Activated CD4-positive, alpha-beta T cell treated with anti-CD3 and anti-CD28 coated beads, Interleukin-2, amount 10 ng/mL, durations not matched to agents 7 days and 5 days (primary cell): ENCODE data around the gene FRAS1. TPM values are rescaled to one million over a fixed set of nuclear protein-coding genes. Genes with fewer than 3 reads are reported as not detected.
"Not testable (repeated sequence)": the region's sequence is repeated elsewhere in the genome, so short reads cannot be mapped to it uniquely, and the experiment has no call there.

ENCODE experiments used
- CTCF ChIA-PET: fragments of 350-600 bp; sonication (Branson Sonifier 250); formaldehyde crosslinking; loops from one replicate; lab custom pipeline; 2021; ENCODE audit warnings: antibody characterized with exemption; lab: Charles Lee
- POLR2A ChIA-PET: fragments of 350-600 bp; sonication (Branson Sonifier 250); formaldehyde crosslinking; loops from one replicate; lab custom pipeline; 2021; ENCODE audit warnings: antibody characterized with exemption; lab: Charles Lee
- DNase-seq: peaks from one replicate; pipeline ENCODE4 v3.0.0-alpha.2; 2020
- H3K27ac Mint-ChIP-seq: one replicate; pipeline ENCODE4 v1.8.0; 2021; ENCODE audit warnings: mild to moderate bottlenecking, moderate library complexity, mixed read lengths
- H3K27me3 Mint-ChIP-seq: one replicate; pipeline ENCODE4 v1.8.0; 2021; ENCODE audit warnings: mixed read lengths
- H3K36me3 Mint-ChIP-seq: one replicate; pipeline ENCODE4 v1.8.0; 2021; ENCODE audit warnings: low read depth, mixed read lengths
- H3K4me1 Mint-ChIP-seq: one replicate; pipeline ENCODE4 v1.8.0; 2021; ENCODE audit warnings: mixed read lengths
- H3K4me3 Mint-ChIP-seq: one replicate; pipeline ENCODE4 v1.8.0; 2021; ENCODE audit warnings: mild to moderate bottlenecking, moderate library complexity, mixed read lengths
- H3K9me3 Mint-ChIP-seq: one replicate; pipeline ENCODE4 v1.8.0; 2021; ENCODE audit warnings: mixed read lengths
- total RNA-seq, 2 experiments: library from RNA; stranded (reverse); gene quantifications; one replicate each; pipeline ENCODE4 v1.2.3, GENCODE V29; 2021

The FRAS1 gene
- total RNA-seq, 2 experiments from 2014 or later: not detected

- Mint-ChIP-seq H3K9me3 (no peaks in the 10 kb centered on the region), H3K27ac (no peak overlapping the region), H3K36me3 (no peaks in the 10 kb centered on the region), H3K27me3 (no peaks in the 10 kb centered on the region), H3K4me3 (no peak overlapping the region), H3K4me1 (no peaks in the 10 kb centered on the region)
- POLR2A ChIA-PET: no interaction called here
- CTCF ChIA-PET: no interaction called here
- no peak for DNase-seq
Measured at GRCh38 chr4:78219825-78220224, 162.7 kb downstream of the FRAS1 start.

GRCh38 chr4:78220283-78220682 lies 163.2 kb downstream of the FRAS1 start:
- CTCF ChIA-PET: no interaction called here
- Mint-ChIP-seq H3K27ac (no peak overlapping the region), H3K36me3 (no peaks in the 10 kb centered on the region), H3K4me3 (no peak overlapping the region), H3K9me3 (no peaks in the 10 kb centered on the region), H3K27me3 (no peaks in the 10 kb centered on the region), H3K4me1 (no peaks in the 10 kb centered on the region)
- no peak for DNase-seq
- POLR2A ChIA-PET: no interaction called here

- peaks cover 2% of the 10 kb centered on the region for H3K9me3 Mint-ChIP-seq
- CTCF ChIA-PET: no interaction called here
- H3K4me3 Mint-ChIP-seq: no peak overlapping the region
- H3K4me1 Mint-ChIP-seq: no peaks in the 10 kb centered on the region
- no peak overlapping the region for H3K27ac Mint-ChIP-seq
- H3K27me3 Mint-ChIP-seq: peaks cover 5% of the 10 kb centered on the region
- POLR2A ChIA-PET: no interaction called here
- no peaks in the 10 kb centered on the region for H3K36me3 Mint-ChIP-seq
- no peak for DNase-seq
Measured at GRCh38 chr4:78222575-78223186, 165.6 kb downstream of the FRAS1 start.

GRCh38 chr4:78225236-78225635 lies 168.1 kb downstream of the FRAS1 start:
- DNase-seq: no peak
- ChIA-PET CTCF (no interaction called here), POLR2A (no interaction called here)
- Mint-ChIP-seq H3K27me3 (peaks cover 13% of the 10 kb centered on the region), H3K4me3 (no peak overlapping the region), H3K9me3 (peaks cover 2% of the 10 kb centered on the region), H3K4me1 (no peaks in the 10 kb centered on the region), H3K36me3 (no peaks in the 10 kb centered on the region), H3K27ac (no peak overlapping the region)

GRCh38 chr4:78226279-78226678 lies 169.2 kb downstream of the FRAS1 start:
- no peak overlapping the region for H3K27ac Mint-ChIP-seq
- ChIA-PET POLR2A (no interaction called here), CTCF (no interaction called here)
- no peaks in the 10 kb centered on the region for H3K4me1 Mint-ChIP-seq
- DNase-seq: no peak
- peaks cover 13% of the 10 kb centered on the region for H3K27me3 Mint-ChIP-seq
- H3K4me3 Mint-ChIP-seq: no peak overlapping the region
- no peaks in the 10 kb centered on the region for H3K36me3 Mint-ChIP-seq
- H3K9me3 Mint-ChIP-seq: peaks cover 2% of the 10 kb centered on the region

- DNase-seq: no peak
- ChIA-PET POLR2A (no interaction called here), CTCF (no interaction called here)
- no peak overlapping the region for H3K27ac Mint-ChIP-seq
- no peaks in the 10 kb centered on the region for H3K36me3 Mint-ChIP-seq
- no peaks in the 10 kb centered on the region for H3K4me1 Mint-ChIP-seq
- peaks cover 13% of the 10 kb centered on the region for H3K27me3 Mint-ChIP-seq
- peaks cover 2% of the 10 kb centered on the region for H3K9me3 Mint-ChIP-seq
- H3K4me3 Mint-ChIP-seq: no peak overlapping the region
Measured at GRCh38 chr4:78227411-78228057, 170.4 kb downstream of the FRAS1 start.

GRCh38 chr4:78235800-78236199 lies 178.7 kb downstream of the FRAS1 start:
- POLR2A ChIA-PET: no interaction called here
- no peaks in the 10 kb centered on the region for H3K4me1 Mint-ChIP-seq
- no peak for DNase-seq
- no peak overlapping the region for H3K27ac Mint-ChIP-seq
- H3K4me3 Mint-ChIP-seq: no peak overlapping the region
- H3K9me3 Mint-ChIP-seq: no peaks in the 10 kb centered on the region
- H3K27me3 Mint-ChIP-seq: no peaks in the 10 kb centered on the region
- CTCF ChIA-PET: no interaction called here
- H3K36me3 Mint-ChIP-seq: no peaks in the 10 kb centered on the region

GRCh38 chr4:78237360-78237759 lies 180.2 kb downstream of the FRAS1 start:
- no peak overlapping the region for H3K27ac Mint-ChIP-seq
- no peaks in the 10 kb centered on the region for H3K9me3 Mint-ChIP-seq
- H3K36me3 Mint-ChIP-seq: no peaks in the 10 kb centered on the region
- H3K27me3 Mint-ChIP-seq: no peaks in the 10 kb centered on the region
- ChIA-PET POLR2A (interaction anchor here (0.5 kb wide), 1 partner anchor 178 kb away, joined by 3 read pairs; no protein-coding TSS in a partner anchor), CTCF (no interaction called here)
- no peaks in the 10 kb centered on the region for H3K4me1 Mint-ChIP-seq
- no peak for DNase-seq
- no peak overlapping the region for H3K4me3 Mint-ChIP-seq

- Mint-ChIP-seq H3K9me3 (no peaks in the 10 kb centered on the region), H3K36me3 (no peaks in the 10 kb centered on the region), H3K27me3 (peaks cover 11% of the 10 kb centered on the region), H3K4me1 (no peaks in the 10 kb centered on the region), H3K27ac (no peak overlapping the region), H3K4me3 (no peak overlapping the region)
- CTCF ChIA-PET: no interaction called here
- POLR2A ChIA-PET: no interaction called here
- no peak for DNase-seq
Measured at GRCh38 chr4:78242071-78242470, 184.9 kb downstream of the FRAS1 start.

- Mint-ChIP-seq H3K27ac (no peak overlapping the region), H3K4me3 (no peak overlapping the region), H3K9me3 (no peaks in the 10 kb centered on the region), H3K4me1 (no peaks in the 10 kb centered on the region), H3K36me3 (no peaks in the 10 kb centered on the region), H3K27me3 (peaks cover 18% of the 10 kb centered on the region)
- ChIA-PET CTCF (no interaction called here), POLR2A (no interaction called here)
- DNase-seq: no peak
Measured at GRCh38 chr4:78244705-78245485, 187.8 kb downstream of the FRAS1 start.

- Mint-ChIP-seq H3K27me3 (peaks cover 18% of the 10 kb centered on the region), H3K4me1 (no peaks in the 10 kb centered on the region)
- CTCF ChIA-PET: no interaction called here
Measured at GRCh38 chr4:78247536-78248285, 190.6 kb downstream of the FRAS1 start.

GRCh38 chr4:78250500-78250899 lies 193.4 kb downstream of the FRAS1 start:
- CTCF ChIA-PET: no interaction called here
- H3K27me3 Mint-ChIP-seq: peaks cover 9% of the 10 kb centered on the region
- POLR2A ChIA-PET: no interaction called here
- H3K4me3 Mint-ChIP-seq: no peak overlapping the region
- no peaks in the 10 kb centered on the region for H3K36me3 Mint-ChIP-seq
- no peak for DNase-seq
- H3K4me1 Mint-ChIP-seq: no peaks in the 10 kb centered on the region
- peaks cover 2% of the 10 kb centered on the region for H3K9me3 Mint-ChIP-seq
- no peak overlapping the region for H3K27ac Mint-ChIP-seq

More at GRCh38 chr4:78247536-78248285, 190.6 kb downstream of the FRAS1 start:
- Mint-ChIP-seq H3K9me3 (no peaks in the 10 kb centered on the region), H3K4me3 (no peak overlapping the region), H3K36me3 (no peaks in the 10 kb centered on the region), H3K27ac (no peak overlapping the region)
- no peak for DNase-seq
- POLR2A ChIA-PET: no interaction called here

GRCh38 chr4:78252773-78253172 lies 195.7 kb downstream of the FRAS1 start:
- H3K27ac Mint-ChIP-seq, H3K9me3 Mint-ChIP-seq, CTCF ChIA-PET, POLR2A ChIA-PET, H3K36me3 Mint-ChIP-seq, H3K27me3 Mint-ChIP-seq, H3K4me3 Mint-ChIP-seq, DNase-seq, H3K4me1 Mint-ChIP-seq: not testable (repeated sequence)
